GM12891 (cell line): ENCODE measurements around the gene BDH1.

ENCODE experiments used
- DNase-seq: peaks from one replicate; pipeline ENCODE4 v3.0.0; 2011; ENCODE audit warnings: low spot score; ENCODE audit not compliant: insufficient read length
- FAIRE-seq: peaks from 2 replicates; lab custom pipeline; 2011; peaks lifted over from hg19 to GRCh38; lab: Jason Lieb, UNC
- PAX5 ChIP-seq: IDR thresholded peaks from 2 replicates; pipeline ENCODE4 v1.6.1; 2011; ENCODE audit warnings: low read length, moderate library complexity, mild to moderate bottlenecking; ENCODE audit not compliant: insufficient read depth, severe bottlenecking
- POLR2A ChIP-seq: IDR thresholded peaks from 2 replicates; pipeline ENCODE4 v1.6.1; 2011; ENCODE audit warnings: low read depth, low read length, control low read depth
- POLR2AphosphoS5 ChIP-seq: IDR thresholded peaks from 2 replicates; pipeline ENCODE4 v1.6.1; 2011; ENCODE audit warnings: low read depth, low read length, control low read depth
- POU2F2 ChIP-seq: IDR thresholded peaks from 2 replicates; pipeline ENCODE4 v1.6.1; 2011; ENCODE audit warnings: low read depth, mild to moderate bottlenecking, control low read depth, low read length, moderate library complexity
- SPI1 ChIP-seq: IDR thresholded peaks from 2 replicates; pipeline ENCODE4 v1.6.1; 2011; ENCODE audit warnings: low read depth, low read length, control low read depth
- TAF1 ChIP-seq: IDR thresholded peaks from 2 replicates; pipeline ENCODE4 v1.6.1; 2011; ENCODE audit warnings: low read depth, low read length, control low read depth

The BDH1 gene

GRCh38 chr3:197508051-197508451, 47.7 kb downstream of the BDH1 start:
- DNase-seq (no peak), FAIRE-seq (no peak)
- TF ChIP-seq POLR2A (no peak), POU2F2 (no peak), TAF1 (no peak), SPI1 (no peak)

GRCh38 chr3:197507541-197507940, 48.2 kb downstream of the BDH1 start:
- DNase-seq (no peak), FAIRE-seq (no peak)
- TF ChIP-seq POLR2A = no peak
- TF ChIP-seq PAX5 = no peak
- no peak for TF ChIP-seq POU2F2
- no peak for TF ChIP-seq SPI1
- TF ChIP-seq POLR2AphosphoS5 = no peak
- TF ChIP-seq TAF1 = no peak

GRCh38 chr3:197507081-197507480, 48.7 kb downstream of the BDH1 start:
- no peak for TF ChIP-seq POLR2A
- no peak for TF ChIP-seq PAX5
- no peak for TF ChIP-seq TAF1
- TF ChIP-seq POU2F2 = no peak
- no peak for TF ChIP-seq SPI1
- TF ChIP-seq POLR2AphosphoS5 = no peak
- DNase-seq = no peak
- no peak for FAIRE-seq

GRCh38 chr3:197505796-197506548, 49.8 kb downstream of the BDH1 start:
- no peak for FAIRE-seq
- TF ChIP-seq TAF1 (no peak), PAX5 (no peak), POU2F2 (no peak), SPI1 (no peak), POLR2AphosphoS5 (no peak), POLR2A (no peak)
- DNase-seq = no peak

GRCh38 chr3:197504641-197505121, 51.1 kb downstream of the BDH1 start:
- DNase-seq = no peak
- no peak for FAIRE-seq
- no peak for TF ChIP-seq PAX5
- TF ChIP-seq POLR2A = no peak
- no peak for TF ChIP-seq POU2F2
- no peak for TF ChIP-seq TAF1
- TF ChIP-seq POLR2AphosphoS5 = no peak
- no peak for TF ChIP-seq SPI1

GRCh38 chr3:197504229-197504628, 51.5 kb downstream of the BDH1 start:
- no peak for FAIRE-seq
- no peak for DNase-seq
- TF ChIP-seq PAX5 (no peak), POLR2A (no peak), TAF1 (no peak), POLR2AphosphoS5 (no peak), SPI1 (no peak), POU2F2 (no peak)

GRCh38 chr3:197503652-197504051, 52.1 kb downstream of the BDH1 start:
- no peak for DNase-seq
- FAIRE-seq = no peak
- TF ChIP-seq POU2F2 = no peak
- no peak for TF ChIP-seq PAX5

- TF ChIP-seq POLR2AphosphoS5 = no peak
- TF ChIP-seq SPI1 = peak; percentile 70
- DNase-seq = peak; percentile 65
- peak; percentile 52 for FAIRE-seq
Observed at GRCh38 chr3:197501879-197502620, 53.7 kb downstream of the BDH1 start.

- DNase-seq (no peak), FAIRE-seq (peak; percentile 47)
- TF ChIP-seq PAX5 (no peak), POU2F2 (no peak), POLR2AphosphoS5 (no peak), SPI1 (no peak), TAF1 (no peak), POLR2A (no peak)
Observed at GRCh38 chr3:197501496-197501878, 54.3 kb downstream of the BDH1 start.

GRCh38 chr3:197500812-197501211, 55.0 kb downstream of the BDH1 start:
- DNase-seq = no peak
- no peak for TF ChIP-seq TAF1
- no peak for TF ChIP-seq POLR2AphosphoS5
- no peak for TF ChIP-seq SPI1
- TF ChIP-seq POLR2A = no peak
- TF ChIP-seq POU2F2 = no peak
- no peak for TF ChIP-seq PAX5
- no peak for FAIRE-seq
